Lower leg skin (tissue), 3 donors: ENCODE results near the gene SGCG.

Experiments used
- POLR2A ChIP-seq, 2 donors: fragments of 450-650 bp; IDR thresholded peaks; one replicate each; pipeline ENCODE4 v1.6.1; 2016 to 2017; ENCODE audit warnings: antibody characterized with exemption in 2 of 2, mild to moderate bottlenecking in 1 of 2, moderate library complexity in 1 of 2
- TF ChIP-seq, protein P1 (sequence below), 3 donors: fragments of 450-650 bp; IDR thresholded peaks; one replicate each; pipeline ENCODE4 v1.5.1; 2016; ENCODE audit warnings: antibody characterized with exemption in 3 of 3, mild to moderate bottlenecking in 3 of 3, moderate library complexity in 2 of 3

DNA sequence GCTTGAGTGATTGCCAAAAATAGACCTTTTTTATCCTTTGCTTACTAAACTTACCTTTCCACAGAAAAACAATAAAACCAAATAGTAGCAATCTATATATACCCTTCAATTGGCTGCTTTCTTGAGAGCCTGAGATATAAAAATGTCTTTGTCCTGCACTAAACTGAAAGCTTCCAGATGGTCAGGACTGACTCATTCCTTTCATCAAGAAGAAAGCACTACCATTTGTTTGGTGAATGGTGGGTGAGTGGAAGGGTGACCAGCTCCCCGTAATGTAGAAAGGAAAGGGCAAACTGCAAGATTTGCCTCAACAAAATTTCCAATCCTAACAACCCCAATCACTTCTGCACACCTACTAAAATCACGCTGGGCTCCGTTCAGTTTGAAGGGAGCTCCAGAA is 184.9 kb downstream of the SGCG start:
- no peak for TF ChIP-seq POLR2A (IDR thresholded peaks at IDR 0.05)
- TF ChIP-seq, protein P1, sequence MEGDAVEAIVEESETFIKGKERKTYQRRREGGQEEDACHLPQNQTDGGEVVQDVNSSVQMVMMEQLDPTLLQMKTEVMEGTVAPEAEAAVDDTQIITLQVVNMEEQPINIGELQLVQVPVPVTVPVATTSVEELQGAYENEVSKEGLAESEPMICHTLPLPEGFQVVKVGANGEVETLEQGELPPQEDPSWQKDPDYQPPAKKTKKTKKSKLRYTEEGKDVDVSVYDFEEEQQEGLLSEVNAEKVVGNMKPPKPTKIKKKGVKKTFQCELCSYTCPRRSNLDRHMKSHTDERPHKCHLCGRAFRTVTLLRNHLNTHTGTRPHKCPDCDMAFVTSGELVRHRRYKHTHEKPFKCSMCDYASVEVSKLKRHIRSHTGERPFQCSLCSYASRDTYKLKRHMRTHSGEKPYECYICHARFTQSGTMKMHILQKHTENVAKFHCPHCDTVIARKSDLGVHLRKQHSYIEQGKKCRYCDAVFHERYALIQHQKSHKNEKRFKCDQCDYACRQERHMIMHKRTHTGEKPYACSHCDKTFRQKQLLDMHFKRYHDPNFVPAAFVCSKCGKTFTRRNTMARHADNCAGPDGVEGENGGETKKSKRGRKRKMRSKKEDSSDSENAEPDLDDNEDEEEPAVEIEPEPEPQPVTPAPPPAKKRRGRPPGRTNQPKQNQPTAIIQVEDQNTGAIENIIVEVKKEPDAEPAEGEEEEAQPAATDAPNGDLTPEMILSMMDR (IDR thresholded peaks at IDR 0.05), result no peak
